Measurements from ENCODE around the gene TCP11L2.

GRCh38 chr12:106307181-106307580, 4.6 kb downstream of the TCP11L2 start:
- TF ChIP-seq, protein P1, sequence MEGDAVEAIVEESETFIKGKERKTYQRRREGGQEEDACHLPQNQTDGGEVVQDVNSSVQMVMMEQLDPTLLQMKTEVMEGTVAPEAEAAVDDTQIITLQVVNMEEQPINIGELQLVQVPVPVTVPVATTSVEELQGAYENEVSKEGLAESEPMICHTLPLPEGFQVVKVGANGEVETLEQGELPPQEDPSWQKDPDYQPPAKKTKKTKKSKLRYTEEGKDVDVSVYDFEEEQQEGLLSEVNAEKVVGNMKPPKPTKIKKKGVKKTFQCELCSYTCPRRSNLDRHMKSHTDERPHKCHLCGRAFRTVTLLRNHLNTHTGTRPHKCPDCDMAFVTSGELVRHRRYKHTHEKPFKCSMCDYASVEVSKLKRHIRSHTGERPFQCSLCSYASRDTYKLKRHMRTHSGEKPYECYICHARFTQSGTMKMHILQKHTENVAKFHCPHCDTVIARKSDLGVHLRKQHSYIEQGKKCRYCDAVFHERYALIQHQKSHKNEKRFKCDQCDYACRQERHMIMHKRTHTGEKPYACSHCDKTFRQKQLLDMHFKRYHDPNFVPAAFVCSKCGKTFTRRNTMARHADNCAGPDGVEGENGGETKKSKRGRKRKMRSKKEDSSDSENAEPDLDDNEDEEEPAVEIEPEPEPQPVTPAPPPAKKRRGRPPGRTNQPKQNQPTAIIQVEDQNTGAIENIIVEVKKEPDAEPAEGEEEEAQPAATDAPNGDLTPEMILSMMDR (conservative IDR thresholded peaks at IDR 0.05; ENCODE audit: low read depth, low read length) = no peak
- TF ChIP-seq BHLHE40 (IDR thresholded peaks at IDR 0.05; ENCODE audit: low read depth, low read length) (no peak), RAD21 (IDR thresholded peaks at IDR 0.05; ENCODE audit: low read length) (no peak), CEBPB (IDR thresholded peaks at IDR 0.05; ENCODE audit: low read depth, low read length) (no peak), SMC3 (IDR thresholded peaks at IDR 0.05; ENCODE audit: low read depth, low read length) (no peak), NFE2L2 (IDR thresholded peaks at IDR 0.05; ENCODE audit: low read depth, low read length) (no peak), POLR2A (IDR thresholded peaks at IDR 0.05; ENCODE audit: low read depth, low read length) (no peak), MAZ (IDR thresholded peaks at IDR 0.05; ENCODE audit: borderline replicate concordance, low read depth, low read length) (no peak), MXI1 (IDR thresholded peaks at IDR 0.05; ENCODE audit: borderline replicate concordance, low read depth, low read length) (no peak)

Data from IMR-90 (cell line).